PC-3 (cell line): ENCODE measurements around the gene ARSB. TPM values are rescaled to one million over a fixed set of nuclear protein-coding genes. Genes with fewer than 3 reads are reported as not detected.

Experiments used
- ATAC-seq: fragments of 200-7000 bp; cut with Tn5 transposase; 2 replicates; pipeline ENCODE4 v1.9.1; 2020; ENCODE audit warnings: mild to moderate bottlenecking, moderate library complexity
- BruUV-seq: library from RNA; stranded (reverse); fragments of 400-500 nt; replicated peaks from 2 replicates; lab custom pipeline; 2021; lab: Mats Ljungman, UMichigan
- CTCF ChIA-PET: fragments of 300-600 bp; sonication (Branson Sonifier 250); formaldehyde crosslinking; loops from one replicate; lab custom pipeline; 2022; ENCODE audit warnings: antibody characterized with exemption; lab: Charles Lee
- POLR2A ChIA-PET: fragments of 300-600 bp; sonication (Branson Sonifier 250); formaldehyde crosslinking; loops from one replicate; lab custom pipeline; 2022; ENCODE audit warnings: antibody characterized with exemption; ENCODE audit not compliant: unreplicated experiment; lab: Charles Lee
- DNase-seq: peaks from one replicate; pipeline ENCODE4 v3.0.0-alpha.2; 2015
- H2AFZ ChIP-seq: fragments of 300-600 bp; sonication (generic); 2 replicates; pipeline ENCODE4 v1.6.0; 2016; ENCODE audit warnings: antibody characterized with exemption, low read length
- H3F3A ChIP-seq: fragments of 300-600 bp; sonication (generic); one replicate; pipeline ENCODE4 v1.6.0; 2017; ENCODE audit warnings: antibody characterized with exemption, low read length, control low read depth, mild to moderate bottlenecking; ENCODE audit not compliant: unreplicated experiment
- H3K27ac ChIP-seq: fragments of 300-600 bp; sonication (generic); 2 replicates; pipeline ENCODE4 v1.5.1; 2016; ENCODE audit warnings: mild to moderate bottlenecking, low read length
- H3K27me3 ChIP-seq: fragments of 300-600 bp; sonication (generic); 2 replicates; pipeline ENCODE4 v1.6.1; 2016; ENCODE audit warnings: low read length, mixed read lengths
- H3K36me3 ChIP-seq: fragments of 300-600 bp; sonication (generic); 2 replicates; pipeline ENCODE4 v1.6.1; 2016; ENCODE audit warnings: low read depth, mixed run types, low read length, mixed read lengths
- H3K4me1 ChIP-seq: fragments of 300-600 bp; sonication (generic); 2 replicates; pipeline ENCODE4 v1.5.1; 2016; ENCODE audit warnings: low read length; ENCODE audit not compliant: insufficient read depth
- H3K4me2 ChIP-seq: fragments of 300-600 bp; sonication (generic); 2 replicates; pipeline ENCODE4 v1.6.0; 2016; ENCODE audit warnings: low read length
- H3K4me3 ChIP-seq: fragments of 300-600 bp; sonication (generic); 2 replicates; pipeline ENCODE4 v1.5.1; 2016; ENCODE audit warnings: mild to moderate bottlenecking, low read length, mixed read lengths
- H3K79me2 ChIP-seq: fragments of 300-600 bp; sonication (generic); 2 replicates; pipeline ENCODE4 v1.6.1; 2017; ENCODE audit warnings: low read length, mixed read lengths
- H3K9ac ChIP-seq: fragments of 300-600 bp; sonication (generic); 2 replicates; pipeline ENCODE4 v1.6.0; 2016; ENCODE audit warnings: mild to moderate bottlenecking, low read length
- H3K9me2 ChIP-seq: fragments of 300-600 bp; sonication (generic); replicated peaks from 2 replicates; pipeline ENCODE4 v1.6.1; 2016; ENCODE audit warnings: mixed run types, low read length, mixed read lengths
- H3K9me3 ChIP-seq: fragments of 300-600 bp; sonication (generic); 2 replicates; pipeline ENCODE4 v1.6.1; 2016; ENCODE audit warnings: low read length, mixed read lengths
- H4K20me1 ChIP-seq: fragments of 300-600 bp; sonication (generic); 2 replicates; pipeline ENCODE4 v1.6.1; 2016; ENCODE audit warnings: low read length, mixed read lengths
- EZH2 ChIP-seq: fragments of 300-600 bp; sonication (generic); IDR thresholded peaks from one replicate; pipeline ENCODE4 v1.6.1; 2017; ENCODE audit warnings: antibody characterized with exemption, mild to moderate bottlenecking, low read length; ENCODE audit not compliant: unreplicated experiment
- EZH2phosphoT487 ChIP-seq: fragments of 300-600 bp; sonication (generic); IDR thresholded peaks from 2 replicates; pipeline ENCODE4 v1.6.1; 2018; ENCODE audit warnings: mild to moderate bottlenecking, antibody characterized with exemption, low read length, borderline replicate concordance
- intact Hi-C: fragments of 100-400 bp; cut with micrococcal nuclease; formaldehyde crosslinking; loops from 2 replicates; pipeline ENCODE4 v1.9.0; 2023
- total RNA-seq: library from RNA; depleted of rRNA; stranded (reverse); fragments of >200 nt; gene quantifications from 2 replicates; pipeline ENCODE4 v1.2.3, GENCODE V29; 2014
- TF ChIP-seq, protein P1 (sequence below): fragments of 300-600 bp; sonication (generic); conservative IDR thresholded peaks from 2 replicates; pipeline ENCODE4 v1.5.1; 2017; ENCODE audit warnings: antibody characterized with exemption, low read depth, mild to moderate bottlenecking, low read length

Gene ARSB
- total RNA-seq, 1 experiment from 2014 or later: 8.1 TPM

GRCh38 chr5:78804995-78805394 lies 180.1 kb downstream of the ARSB start:
- ATAC-seq (no peak), DNase-seq (no peak)
- H3F3A ChIP-seq: no peaks in the 10 kb centered on the region
- no peaks in the 10 kb centered on the region for H3K9me3 ChIP-seq
- BruUV-seq: no TSS peak
- no peaks in the 10 kb centered on the region for H3K79me2 ChIP-seq
- no peaks in the 10 kb centered on the region for H3K36me3 ChIP-seq
- H3K4me1 ChIP-seq: peaks cover 10% of the 10 kb centered on the region
- H3K4me3 ChIP-seq: no peak overlapping the region
- H3K9me2 ChIP-seq: no peaks in the 10 kb centered on the region
- CTCF ChIA-PET: no interaction called here
- H3K4me2 ChIP-seq: no peak overlapping the region
- no peak for TF ChIP-seq EZH2phosphoT487
- TF ChIP-seq, protein P1, sequence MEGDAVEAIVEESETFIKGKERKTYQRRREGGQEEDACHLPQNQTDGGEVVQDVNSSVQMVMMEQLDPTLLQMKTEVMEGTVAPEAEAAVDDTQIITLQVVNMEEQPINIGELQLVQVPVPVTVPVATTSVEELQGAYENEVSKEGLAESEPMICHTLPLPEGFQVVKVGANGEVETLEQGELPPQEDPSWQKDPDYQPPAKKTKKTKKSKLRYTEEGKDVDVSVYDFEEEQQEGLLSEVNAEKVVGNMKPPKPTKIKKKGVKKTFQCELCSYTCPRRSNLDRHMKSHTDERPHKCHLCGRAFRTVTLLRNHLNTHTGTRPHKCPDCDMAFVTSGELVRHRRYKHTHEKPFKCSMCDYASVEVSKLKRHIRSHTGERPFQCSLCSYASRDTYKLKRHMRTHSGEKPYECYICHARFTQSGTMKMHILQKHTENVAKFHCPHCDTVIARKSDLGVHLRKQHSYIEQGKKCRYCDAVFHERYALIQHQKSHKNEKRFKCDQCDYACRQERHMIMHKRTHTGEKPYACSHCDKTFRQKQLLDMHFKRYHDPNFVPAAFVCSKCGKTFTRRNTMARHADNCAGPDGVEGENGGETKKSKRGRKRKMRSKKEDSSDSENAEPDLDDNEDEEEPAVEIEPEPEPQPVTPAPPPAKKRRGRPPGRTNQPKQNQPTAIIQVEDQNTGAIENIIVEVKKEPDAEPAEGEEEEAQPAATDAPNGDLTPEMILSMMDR: no peak
- TF ChIP-seq EZH2: no peak
- no peak overlapping the region for H3K27ac ChIP-seq
- no peaks in the 10 kb centered on the region for H4K20me1 ChIP-seq
- intact Hi-C loops: no loop called here
- POLR2A ChIA-PET: no interaction called here
- H3K27me3 ChIP-seq: no peaks in the 10 kb centered on the region
- no peak overlapping the region for H2AFZ ChIP-seq
- no peak overlapping the region for H3K9ac ChIP-seq

DNA sequence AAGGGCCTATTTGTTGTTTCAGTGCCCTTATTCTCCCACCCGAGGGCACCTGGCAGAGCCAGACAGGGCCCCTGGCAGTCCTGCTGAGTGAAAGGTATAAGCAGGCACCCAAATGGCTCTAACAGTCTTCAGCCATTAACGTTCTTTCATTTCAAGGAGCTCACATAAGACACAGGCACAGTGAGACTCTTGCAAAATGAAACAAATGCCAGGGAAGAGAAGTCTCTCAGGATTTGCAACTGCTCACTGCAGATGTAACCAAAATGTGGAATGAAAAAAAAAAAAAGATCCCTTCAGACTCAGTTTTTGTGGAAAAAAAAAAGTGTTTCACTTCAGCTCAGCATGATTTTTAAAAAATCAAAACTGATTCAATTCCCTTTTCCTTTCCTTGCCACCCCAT lies 181.2 kb downstream of the ARSB start:
- ChIA-PET CTCF (interaction anchor here (0.6 kb wide), 1 partner anchor 54 kb away, joined by 4 read pairs; no protein-coding TSS in a partner anchor), POLR2A (no interaction called here)
- Histone ChIP-seq H3K4me3 (no peak overlapping the region), H4K20me1 (no peaks in the 10 kb centered on the region), H3K9ac (no peak overlapping the region), H3K4me1 (peaks cover 10% of the 10 kb centered on the region), H3K79me2 (no peaks in the 10 kb centered on the region), H3K4me2 (no peak overlapping the region), H3K36me3 (no peaks in the 10 kb centered on the region), H3K27me3 (no peaks in the 10 kb centered on the region), H2AFZ (no peak overlapping the region), H3K9me2 (no peaks in the 10 kb centered on the region), H3K27ac (no peak overlapping the region), H3F3A (no peaks in the 10 kb centered on the region), H3K9me3 (no peaks in the 10 kb centered on the region)
- BruUV-seq: no TSS peak
- no peak for TF ChIP-seq EZH2phosphoT487
- no peak for ATAC-seq
- intact Hi-C loops: no loop called here
- no peak for DNase-seq

- Histone ChIP-seq H4K20me1 (no peaks in the 10 kb centered on the region), H3K79me2 (no peaks in the 10 kb centered on the region), H2AFZ (no peak overlapping the region), H3F3A (no peaks in the 10 kb centered on the region), H3K4me1 (peaks cover 10% of the 10 kb centered on the region), H3K36me3 (no peaks in the 10 kb centered on the region), H3K27me3 (no peaks in the 10 kb centered on the region), H3K27ac (no peak overlapping the region), H3K4me2 (no peak overlapping the region), H3K4me3 (no peak overlapping the region), H3K9ac (no peak overlapping the region), H3K9me3 (no peaks in the 10 kb centered on the region), H3K9me2 (no peaks in the 10 kb centered on the region)
- TF ChIP-seq, protein P1: no peak
- TF ChIP-seq EZH2 (no peak), EZH2phosphoT487 (no peak)
- ChIA-PET CTCF (no interaction called here), POLR2A (no interaction called here)
- ATAC-seq (no peak), DNase-seq (no peak)
- intact Hi-C loops: no loop called here
- no TSS peak for BruUV-seq
These were observed 181.8 kb downstream of the ARSB start for GRCh38 chr5:78803353-78803752.
